SU-DHL-6 (cell line): Measurements from ENCODE around the gene KLHDC8A.
A peak's percentile ranks its signal among the peaks of the same experiment; 100 is the strongest.

ENCODE experiments used
- H2AFZ ChIP-seq: fragments of 200-600 bp; sonication (generic); 2 replicates; pipeline ENCODE4 v1.6.1; 2014; ENCODE audit warnings: low read depth, mild to moderate bottlenecking, moderate library complexity, mixed read lengths, antibody characterized with exemption, low read length; ENCODE audit not compliant: severe bottlenecking
- H3F3A ChIP-seq: fragments of 200-600 bp; shearing (Covaris generic); 2 replicates; pipeline ENCODE4 v1.6.0; 2016; ENCODE audit warnings: antibody characterized with exemption, mild to moderate bottlenecking; ENCODE audit not compliant: insufficient read depth
- H3K27ac ChIP-seq: fragments of 200-600 bp; sonication (generic); 2 replicates; pipeline ENCODE4 v1.5.1; 2016; ENCODE audit warnings: low read depth, mild to moderate bottlenecking, low read length, moderate library complexity, mixed read lengths
- H3K27me3 ChIP-seq: fragments of 200-600 bp; sonication (generic), shearing (Covaris generic); 2 replicates; pipeline ENCODE4 v1.6.0; 2014; ENCODE audit warnings: mild to moderate bottlenecking, low read length
- H3K36me3 ChIP-seq: fragments of 200-600 bp; sonication (generic); 2 replicates; pipeline ENCODE4 v1.6.1; 2014; ENCODE audit warnings: mild to moderate bottlenecking, low read length, mixed read lengths
- H3K4me2 ChIP-seq: fragments of 300-600, 200-600 bp; shearing (Covaris generic), sonication (generic); 2 replicates; pipeline ENCODE4 v1.6.0; 2014; ENCODE audit warnings: low read length, low read depth, mild to moderate bottlenecking; ENCODE audit not compliant: poor library complexity, severe bottlenecking
- H3K4me3 ChIP-seq: fragments of 200-600 bp; sonication (generic); 2 replicates; pipeline ENCODE4 v1.5.1; 2014; ENCODE audit warnings: antibody characterized with exemption, low read length, mild to moderate bottlenecking, mixed read lengths; ENCODE audit not compliant: insufficient read depth, poor library complexity, severe bottlenecking
- H3K79me2 ChIP-seq: fragments of 200-600 bp; sonication (generic); 2 replicates; pipeline ENCODE4 v1.6.1; 2014; ENCODE audit warnings: mild to moderate bottlenecking, low read length, moderate library complexity; ENCODE audit not compliant: insufficient read depth
- H3K9ac ChIP-seq: fragments of 200-600 bp; sonication (generic); 2 replicates; pipeline ENCODE4 v1.7.0; 2014; ENCODE audit warnings: mild to moderate bottlenecking, low read length
- H3K9me2 ChIP-seq: fragments of 200-600 bp; sonication (generic); replicated peaks from 2 replicates; pipeline ENCODE4 v1.6.1; 2014; ENCODE audit warnings: low read length; ENCODE audit not compliant: insufficient read depth
- H3K9me3 ChIP-seq: fragments of 200-600 bp; sonication (generic); 2 replicates; pipeline ENCODE4 v1.6.1; 2014; ENCODE audit warnings: low read length, mixed read lengths; ENCODE audit not compliant: insufficient read depth
- H4K20me1 ChIP-seq: fragments of 200-600 bp; sonication (generic); 2 replicates; pipeline ENCODE4 v1.6.1; 2014; ENCODE audit warnings: low read depth, mild to moderate bottlenecking, antibody characterized with exemption, low read length, moderate library complexity, mixed read lengths
- EZH2phosphoT487 ChIP-seq: fragments of 200-600 bp; sonication (generic), shearing (Covaris generic); conservative IDR thresholded peaks from 2 replicates; pipeline ENCODE4 v1.6.1; 2018; ENCODE audit warnings: mild to moderate bottlenecking, antibody characterized with exemption, low read length, moderate library complexity, mixed read lengths
- TF ChIP-seq, protein P1 (sequence below): fragments of 200-600 bp; sonication (generic); IDR thresholded peaks from one replicate; pipeline ENCODE4 v1.5.1; 2017; ENCODE audit warnings: antibody characterized with exemption, mild to moderate bottlenecking, low read length, moderate library complexity; ENCODE audit not compliant: insufficient read depth, poor library complexity, severe bottlenecking

Gene KLHDC8A

DNA sequence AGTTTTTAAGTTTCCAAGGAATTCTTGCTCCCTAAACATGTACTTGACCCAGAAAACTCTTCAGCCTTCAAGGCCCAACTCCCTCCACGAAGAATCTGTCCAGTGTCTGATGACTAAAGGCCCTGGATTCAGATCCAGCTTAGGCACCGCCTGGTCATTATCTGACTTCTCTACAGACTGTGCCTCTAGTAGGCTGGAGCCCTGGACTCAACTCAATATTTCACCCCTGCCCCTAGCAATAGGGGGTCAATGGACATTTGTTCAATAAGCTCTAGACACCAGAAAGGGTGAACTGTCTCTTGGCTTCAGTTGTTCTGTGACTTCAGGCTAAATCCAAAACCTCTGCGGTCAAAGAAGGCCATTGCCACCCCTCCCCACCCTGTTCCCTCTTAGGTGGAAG, 69.6 kb downstream of the KLHDC8A start:
- H3K4me2 ChIP-seq = peak overlapping the region; percentile 64
- H3K4me3 ChIP-seq = peak overlapping the region; percentile 9
- H3F3A ChIP-seq = peaks cover 37% of the 10 kb centered on the region
- no peaks in the 10 kb centered on the region for H4K20me1 ChIP-seq
- H3K79me2 ChIP-seq = no peaks in the 10 kb centered on the region
- peak overlapping the region; percentile 50 for H3K9ac ChIP-seq
- H3K27me3 ChIP-seq = no peaks in the 10 kb centered on the region
- peak overlapping the region; percentile 94 for H3K27ac ChIP-seq
- H2AFZ ChIP-seq = no peak overlapping the region
- no peaks in the 10 kb centered on the region for H3K36me3 ChIP-seq
- TF ChIP-seq, protein P1, sequence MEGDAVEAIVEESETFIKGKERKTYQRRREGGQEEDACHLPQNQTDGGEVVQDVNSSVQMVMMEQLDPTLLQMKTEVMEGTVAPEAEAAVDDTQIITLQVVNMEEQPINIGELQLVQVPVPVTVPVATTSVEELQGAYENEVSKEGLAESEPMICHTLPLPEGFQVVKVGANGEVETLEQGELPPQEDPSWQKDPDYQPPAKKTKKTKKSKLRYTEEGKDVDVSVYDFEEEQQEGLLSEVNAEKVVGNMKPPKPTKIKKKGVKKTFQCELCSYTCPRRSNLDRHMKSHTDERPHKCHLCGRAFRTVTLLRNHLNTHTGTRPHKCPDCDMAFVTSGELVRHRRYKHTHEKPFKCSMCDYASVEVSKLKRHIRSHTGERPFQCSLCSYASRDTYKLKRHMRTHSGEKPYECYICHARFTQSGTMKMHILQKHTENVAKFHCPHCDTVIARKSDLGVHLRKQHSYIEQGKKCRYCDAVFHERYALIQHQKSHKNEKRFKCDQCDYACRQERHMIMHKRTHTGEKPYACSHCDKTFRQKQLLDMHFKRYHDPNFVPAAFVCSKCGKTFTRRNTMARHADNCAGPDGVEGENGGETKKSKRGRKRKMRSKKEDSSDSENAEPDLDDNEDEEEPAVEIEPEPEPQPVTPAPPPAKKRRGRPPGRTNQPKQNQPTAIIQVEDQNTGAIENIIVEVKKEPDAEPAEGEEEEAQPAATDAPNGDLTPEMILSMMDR = no peak
- TF ChIP-seq EZH2phosphoT487 = no peak
- no peaks in the 10 kb centered on the region for H3K9me3 ChIP-seq
- H3K9me2 ChIP-seq = no peaks in the 10 kb centered on the region

DNA sequence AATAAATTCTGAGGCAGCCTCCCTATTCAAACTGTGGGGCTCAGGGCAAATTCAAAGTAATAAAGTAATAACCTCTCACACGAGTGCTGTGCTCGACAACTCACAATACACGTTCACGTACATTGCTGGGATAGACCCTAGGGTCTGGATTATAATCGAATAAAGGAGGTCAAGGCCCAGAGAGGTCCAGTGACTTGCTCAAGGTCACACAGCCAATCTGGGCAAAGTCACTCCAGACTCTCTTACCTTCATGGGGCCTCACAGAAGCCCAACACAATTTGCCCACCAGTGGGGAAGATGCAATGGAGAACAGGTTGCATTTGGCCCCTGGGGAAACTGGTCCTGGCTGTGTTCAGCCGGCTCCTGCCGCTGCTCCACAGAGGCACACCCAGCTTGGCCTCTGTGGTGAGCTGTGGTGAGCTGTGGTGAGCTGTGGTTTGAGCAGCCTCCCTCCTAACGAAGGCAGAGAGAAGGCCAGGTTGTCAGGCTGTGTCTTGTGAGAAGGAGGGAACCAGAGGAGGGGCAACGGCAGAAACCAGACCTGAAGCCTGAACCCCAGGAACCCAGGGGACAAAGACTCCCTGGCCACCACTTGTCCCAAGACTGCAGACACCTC, 70.3 kb downstream of the KLHDC8A start:
- Histone ChIP-seq H3K9me2 (no peaks in the 10 kb centered on the region), H4K20me1 (no peaks in the 10 kb centered on the region), H3K27ac (peak overlapping the region; percentile 94), H2AFZ (no peak overlapping the region), H3K4me3 (peak overlapping the region; percentile 38), H3K9ac (peak overlapping the region; percentile 50), H3K9me3 (no peaks in the 10 kb centered on the region), H3F3A (peaks cover 37% of the 10 kb centered on the region), H3K79me2 (no peaks in the 10 kb centered on the region), H3K4me2 (peak overlapping the region; percentile 64), H3K36me3 (no peaks in the 10 kb centered on the region), H3K27me3 (no peaks in the 10 kb centered on the region)
- no peak for TF ChIP-seq EZH2phosphoT487
- TF ChIP-seq, protein P1 = no peak
